SK-N-MC (cell line): Measurements from ENCODE around the gene CD93.

ENCODE experiments used
- DNase-seq: peaks from one replicate; pipeline ENCODE4 v3.0.0-alpha.2; 2011; ENCODE audit warnings: low read depth, low spot score
- H3K27ac ChIP-seq: fragments of 200-600 bp; sonication (generic); 2 replicates; pipeline ENCODE4 v1.5.1; 2016; ENCODE audit warnings: mixed run types
- H3K36me3 ChIP-seq: fragments of 200-600 bp; sonication (generic); 2 replicates; pipeline ENCODE4 v1.6.1; 2017; ENCODE audit warnings: antibody characterized with exemption, low read length, mixed read lengths; ENCODE audit not compliant: insufficient read depth
- H3K4me3 ChIP-seq: fragments of 200-600 bp; sonication (generic); 2 replicates; pipeline ENCODE4 v1.5.1; 2016
- H3K9ac ChIP-seq: fragments of 200-600 bp; sonication (generic); 2 replicates; pipeline ENCODE4 v1.8.0; 2017; ENCODE audit warnings: mixed run types, mixed read lengths; ENCODE audit not compliant: insufficient read length
- H3K9me3 ChIP-seq: fragments of 200-600 bp; sonication (generic); 2 replicates; pipeline ENCODE4 v1.6.1; 2017; ENCODE audit warnings: low read depth, mild to moderate bottlenecking, antibody characterized with exemption, low read length, moderate library complexity, mixed read lengths
- EZH2 ChIP-seq: fragments of 200-600 bp; sonication (generic); IDR thresholded peaks from one replicate; pipeline ENCODE4 v1.6.1; 2017; ENCODE audit warnings: antibody characterized with exemption
- FOXP2 ChIP-seq: optimal IDR thresholded peaks from 2 replicates; pipeline ENCODE3; 2011; ENCODE audit warnings: mild to moderate bottlenecking, moderate library complexity; ENCODE audit not compliant: insufficient read depth; ENCODE audit errors: extremely low read length, control extremely low read depth
- POLR2AphosphoS5 ChIP-seq: IDR thresholded peaks from 2 replicates; pipeline ENCODE4 v1.6.1; 2012; ENCODE audit warnings: mild to moderate bottlenecking, low read depth, low read length, borderline replicate concordance

The CD93 gene

GRCh38 chr20:23122321-23122720, 36.2 kb upstream of the CD93 start:
- Histone ChIP-seq H3K27ac (no peak overlapping the region), H3K9ac (no peak overlapping the region), H3K9me3 (no peaks in the 10 kb centered on the region), H3K36me3 (no peaks in the 10 kb centered on the region), H3K4me3 (no peak overlapping the region)
- TF ChIP-seq FOXP2 = no peak
- no peak for TF ChIP-seq EZH2
- no peak for TF ChIP-seq POLR2AphosphoS5
- no peak for DNase-seq

- H3K9ac ChIP-seq = no peak overlapping the region
- H3K9me3 ChIP-seq = no peaks in the 10 kb centered on the region
- H3K4me3 ChIP-seq = no peak overlapping the region
- TF ChIP-seq EZH2 (no peak), POLR2AphosphoS5 (no peak), FOXP2 (no peak)
- H3K27ac ChIP-seq = no peak overlapping the region
- H3K36me3 ChIP-seq = no peaks in the 10 kb centered on the region
- no peak for DNase-seq
Observed at GRCh38 chr20:23121751-23122320, 35.7 kb upstream of the CD93 start.

DNA sequence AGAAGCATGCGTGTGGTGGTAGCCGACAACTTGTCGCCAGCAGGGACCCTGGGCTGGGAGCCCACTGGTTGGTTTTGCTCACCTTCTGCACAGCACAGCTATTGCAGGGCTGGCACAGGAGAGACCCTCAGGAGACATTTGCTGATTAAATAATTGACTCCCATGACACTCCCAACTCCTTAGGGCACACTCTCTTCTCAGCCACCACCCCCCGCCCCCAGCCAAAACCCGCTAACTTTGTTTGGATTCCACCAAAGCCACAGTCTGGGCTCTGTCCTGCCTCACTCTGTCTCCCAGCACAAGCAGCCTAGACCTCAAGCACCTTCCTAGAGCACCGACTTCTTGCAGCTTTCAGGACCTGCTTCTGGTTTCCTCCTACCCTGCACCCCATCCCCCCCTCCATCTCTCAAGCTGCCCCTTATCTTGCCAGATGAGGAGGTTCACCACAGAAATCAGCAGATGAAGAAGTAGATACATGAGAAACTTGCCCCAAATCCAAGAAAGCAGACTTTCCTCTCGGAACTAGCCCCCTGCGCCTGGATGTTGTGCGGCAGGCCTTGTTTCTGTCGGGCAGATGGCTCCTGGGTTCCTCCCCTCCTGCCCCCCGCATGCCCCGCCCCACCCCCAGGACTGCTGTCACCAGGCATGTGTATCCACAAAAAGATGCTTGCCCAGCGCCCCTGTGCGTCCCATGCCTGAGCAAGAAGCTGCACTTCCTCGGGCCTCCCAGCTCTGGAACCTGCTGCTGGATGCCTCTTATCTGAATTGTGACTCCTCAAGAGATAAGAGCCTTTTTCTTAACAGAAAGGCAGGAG, 35.0 kb upstream of the CD93 start:
- DNase-seq = no peak
- no peak overlapping the region for H3K27ac ChIP-seq
- no peak overlapping the region for H3K4me3 ChIP-seq
- no peaks in the 10 kb centered on the region for H3K9me3 ChIP-seq
- H3K36me3 ChIP-seq = no peaks in the 10 kb centered on the region
- no peak for TF ChIP-seq EZH2
- no peak for TF ChIP-seq POLR2AphosphoS5
- TF ChIP-seq FOXP2 = no peak
- no peak overlapping the region for H3K9ac ChIP-seq

GRCh38 chr20:23120261-23120660, 34.1 kb upstream of the CD93 start:
- no peak overlapping the region for H3K27ac ChIP-seq
- no peak for DNase-seq
- H3K9me3 ChIP-seq = no peaks in the 10 kb centered on the region
- H3K36me3 ChIP-seq = no peaks in the 10 kb centered on the region
- H3K4me3 ChIP-seq = no peak overlapping the region
- H3K9ac ChIP-seq = no peak overlapping the region
- TF ChIP-seq POLR2AphosphoS5 (no peak), EZH2 (no peak), FOXP2 (no peak)

DNA sequence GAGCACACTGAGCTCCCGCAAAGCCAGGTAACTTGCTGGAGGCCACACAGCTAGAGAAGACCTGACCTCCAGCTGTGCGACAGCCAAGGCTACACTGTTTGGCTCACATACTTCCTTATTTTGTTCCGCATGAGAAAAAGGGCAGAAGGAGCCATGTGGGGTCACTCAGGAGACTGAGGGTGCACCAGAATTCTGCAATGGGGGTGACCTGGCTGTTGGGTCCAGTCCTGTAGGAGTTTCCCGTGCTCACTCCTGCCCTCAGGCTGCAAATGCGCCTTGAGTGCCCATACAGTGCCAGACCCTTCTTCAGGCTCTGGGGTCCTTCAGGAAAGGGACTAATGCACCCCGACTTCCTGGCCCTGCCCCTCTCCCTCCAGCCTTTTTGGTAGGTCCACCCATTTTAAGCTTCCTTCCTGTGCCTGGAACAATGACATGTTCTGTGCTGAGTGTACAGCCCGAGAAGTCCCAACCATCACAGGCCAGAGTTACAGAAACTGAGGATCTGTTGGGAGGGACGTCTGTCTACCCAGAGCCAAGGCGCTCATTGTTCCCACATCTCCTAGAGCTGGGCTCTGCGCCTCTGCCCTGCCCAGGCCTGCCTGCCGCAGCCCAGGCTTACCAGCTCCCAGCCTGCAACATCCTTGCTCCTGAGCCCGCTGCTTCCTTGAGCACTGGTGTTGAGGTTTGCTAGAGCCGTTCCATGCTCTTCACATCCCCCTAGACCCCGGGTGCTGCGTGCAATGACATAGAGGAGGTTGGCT, 33.5 kb upstream of the CD93 start:
- Histone ChIP-seq H3K4me3 (no peak overlapping the region), H3K27ac (no peak overlapping the region), H3K9ac (no peak overlapping the region), H3K36me3 (no peaks in the 10 kb centered on the region), H3K9me3 (no peaks in the 10 kb centered on the region)
- TF ChIP-seq FOXP2 (no peak), EZH2 (no peak), POLR2AphosphoS5 (no peak)
- no peak for DNase-seq

GRCh38 chr20:23118766-23119165, 32.6 kb upstream of the CD93 start:
- Histone ChIP-seq H3K36me3 (no peaks in the 10 kb centered on the region), H3K4me3 (no peak overlapping the region), H3K9me3 (no peaks in the 10 kb centered on the region), H3K27ac (no peak overlapping the region), H3K9ac (no peak overlapping the region)
- TF ChIP-seq EZH2 = no peak
- no peak for TF ChIP-seq FOXP2
- no peak for TF ChIP-seq POLR2AphosphoS5
- no peak for DNase-seq

DNA sequence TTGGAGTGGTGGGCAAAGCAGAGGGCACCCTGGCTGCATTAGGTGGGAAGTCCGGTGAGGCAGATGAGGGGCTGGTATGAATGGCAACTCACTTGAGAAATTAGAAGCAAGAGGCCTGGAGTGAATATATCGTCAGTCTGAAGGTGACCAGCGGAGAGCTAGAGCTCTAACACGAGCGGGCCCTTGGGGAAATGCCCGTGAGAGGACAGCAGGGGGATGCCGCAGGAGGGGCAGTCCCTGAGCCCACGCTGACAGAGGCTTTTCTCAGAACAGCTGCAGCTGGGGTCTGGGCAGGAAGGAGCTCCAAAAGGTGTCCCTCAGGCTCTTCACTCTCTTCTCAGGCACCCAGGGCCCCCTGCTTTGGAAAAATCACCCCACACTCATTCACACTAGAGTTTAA, 32.0 kb upstream of the CD93 start:
- TF ChIP-seq POLR2AphosphoS5 = no peak
- TF ChIP-seq FOXP2 = no peak
- TF ChIP-seq EZH2 = no peak
- DNase-seq = no peak
- no peak overlapping the region for H3K4me3 ChIP-seq
- no peaks in the 10 kb centered on the region for H3K9me3 ChIP-seq
- H3K27ac ChIP-seq = no peak overlapping the region
- no peak overlapping the region for H3K9ac ChIP-seq
- no peaks in the 10 kb centered on the region for H3K36me3 ChIP-seq

DNA sequence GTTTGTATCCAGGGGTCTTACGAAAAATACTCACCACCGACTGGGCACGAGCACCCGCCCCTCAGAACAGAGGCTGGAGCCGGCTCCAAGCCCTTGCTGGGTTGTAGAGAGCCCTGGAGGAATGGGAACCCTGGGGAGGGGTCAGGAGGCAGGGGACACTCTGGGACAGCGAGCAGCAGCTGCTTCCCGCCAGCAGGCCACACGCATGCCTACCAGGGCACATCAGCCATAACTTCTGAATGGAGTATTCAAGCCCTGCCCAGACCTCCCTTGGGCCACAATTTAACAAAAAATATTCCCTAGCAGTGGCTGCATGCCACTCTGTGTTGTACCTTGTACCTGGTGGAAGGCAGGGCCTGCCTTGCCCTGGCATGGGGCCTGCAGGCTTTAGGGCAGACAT, 31.6 kb upstream of the CD93 start:
- Histone ChIP-seq H3K36me3 (no peaks in the 10 kb centered on the region), H3K4me3 (no peak overlapping the region), H3K9me3 (no peaks in the 10 kb centered on the region), H3K9ac (no peak overlapping the region), H3K27ac (no peak overlapping the region)
- DNase-seq = no peak
- TF ChIP-seq POLR2AphosphoS5 (no peak), EZH2 (no peak), FOXP2 (no peak)
